ENCODE results near the gene KBTBD13.

The KBTBD13 gene

GRCh38 chr15:65062061-65062460 lies 14.5 kb upstream of the KBTBD13 start:
- TF ChIP-seq POLR2AphosphoS5 (IDR thresholded peaks at IDR 0.05; ENCODE audit: low read depth, low read length) (no peak), SIN3A (IDR thresholded peaks at IDR 0.05; ENCODE audit: borderline replicate concordance, insufficient read depth, low read length) (no peak), TAF1 (IDR thresholded peaks at IDR 0.05; ENCODE audit: borderline replicate concordance, insufficient read depth, low read length) (no peak), FOXP2 (optimal IDR thresholded peaks at IDR 0.05; ENCODE audit: borderline replicate concordance, extremely low read depth, extremely low read length, insufficient read depth) (no peak), REST (IDR thresholded peaks at IDR 0.05; ENCODE audit: insufficient read depth in 1 of 2, low read depth in 2 of 2, low read length in 2 of 2) (no peak)

- TF ChIP-seq FOXP2 (optimal IDR thresholded peaks at IDR 0.05; ENCODE audit: borderline replicate concordance, extremely low read depth, extremely low read length, insufficient read depth) (no peak), TAF1 (IDR thresholded peaks at IDR 0.05; ENCODE audit: borderline replicate concordance, insufficient read depth, low read length) (no peak), REST (IDR thresholded peaks at IDR 0.05; ENCODE audit: insufficient read depth in 1 of 2, low read depth in 2 of 2, low read length in 2 of 2) (no peak), POLR2AphosphoS5 (IDR thresholded peaks at IDR 0.05; ENCODE audit: low read depth, low read length) (no peak), SIN3A (IDR thresholded peaks at IDR 0.05; ENCODE audit: borderline replicate concordance, insufficient read depth, low read length) (no peak)
Observed at GRCh38 chr15:65062726-65063125, 13.8 kb upstream of the KBTBD13 start.

- TF ChIP-seq FOXP2 (optimal IDR thresholded peaks at IDR 0.05; ENCODE audit: borderline replicate concordance, extremely low read depth, extremely low read length, insufficient read depth), result no peak
- TF ChIP-seq POLR2AphosphoS5 (IDR thresholded peaks at IDR 0.05; ENCODE audit: low read depth, low read length), result no peak
- TF ChIP-seq SIN3A (IDR thresholded peaks at IDR 0.05; ENCODE audit: borderline replicate concordance, insufficient read depth, low read length), result no peak
- no peak for TF ChIP-seq REST (IDR thresholded peaks at IDR 0.05; ENCODE audit: insufficient read depth in 1 of 2, low read depth in 2 of 2, low read length in 2 of 2)
- TF ChIP-seq TAF1 (IDR thresholded peaks at IDR 0.05; ENCODE audit: borderline replicate concordance, insufficient read depth, low read length), result no peak
Observed at GRCh38 chr15:65066001-65066634, 10.4 kb upstream of the KBTBD13 start.

- no peak for TF ChIP-seq REST (IDR thresholded peaks at IDR 0.05; ENCODE audit: insufficient read depth in 1 of 2, low read depth in 2 of 2, low read length in 2 of 2)
- no peak for TF ChIP-seq TAF1 (IDR thresholded peaks at IDR 0.05; ENCODE audit: borderline replicate concordance, insufficient read depth, low read length)
- no peak for TF ChIP-seq SIN3A (IDR thresholded peaks at IDR 0.05; ENCODE audit: borderline replicate concordance, insufficient read depth, low read length)
- no peak for TF ChIP-seq FOXP2 (optimal IDR thresholded peaks at IDR 0.05; ENCODE audit: borderline replicate concordance, extremely low read depth, extremely low read length, insufficient read depth)
- TF ChIP-seq POLR2AphosphoS5 (IDR thresholded peaks at IDR 0.05; ENCODE audit: low read depth, low read length), result no peak
Observed at GRCh38 chr15:65066635-65067316, 9.8 kb upstream of the KBTBD13 start.

All from PFSK-1 (cell line).